Gastrocnemius medialis (tissue), 4 donors: ENCODE measurements around the gene CDH2. TPM values are rescaled to one million over a fixed set of nuclear protein-coding genes. Genes with fewer than 3 reads are reported as not detected.
"Not testable (repeated sequence)": the region's sequence is repeated elsewhere in the genome, so short reads cannot be mapped to it uniquely, and the experiment has no call there.

Experiments
- ATAC-seq, 2 donors: fragments of 150-250 bp; one replicate each; pipeline ENCODE4 v1.9.1; 2016
- DNase-seq, 2 donors: peaks; one replicate each; pipeline ENCODE4 v3.0.0-alpha.2; 2019
- H3K27ac ChIP-seq, 4 donors: fragments of 200-600 bp; sonication (generic); 1 replicate in 1 of 4; 2 replicates in 3 of 4; pipeline ENCODE4 v1.5.1; 2016 to 2018; ENCODE audit warnings: mild to moderate bottlenecking in 2 of 4, moderate library complexity in 1 of 4
- H3K27me3 ChIP-seq, 3 donors: fragments of 200-600 bp; sonication (generic) in 2 of 3; 1 replicate in 1 of 3; 2 replicates in 2 of 3; pipeline versions ENCODE4 v1.5.1 to v1.6.0; 2016 to 2019; ENCODE audit warnings: mild to moderate bottlenecking in 1 of 3, moderate library complexity in 1 of 3
- H3K36me3 ChIP-seq, 2 donors: fragments of 200-600 bp; sonication (generic) in 1 of 2; one replicate each; pipeline ENCODE4 v1.5.1; 2017 to 2018
- H3K4me1 ChIP-seq, 2 donors: fragments of 200-600 bp; sonication (generic) in 1 of 2; one replicate each; pipeline ENCODE4 v1.5.1; 2016 to 2017; ENCODE audit warnings: mild to moderate bottlenecking in 2 of 2
- H3K4me3 ChIP-seq, 4 donors: fragments of 200-600 bp; sonication (generic) in 3 of 4; 1 replicate in 1 of 4; 2 replicates in 3 of 4; pipeline ENCODE4 v1.5.1; 2016 to 2019; ENCODE audit warnings: mild to moderate bottlenecking in 2 of 4
- H3K9me3 ChIP-seq, 3 donors: fragments of 200-600 bp; sonication (generic) in 2 of 3; 1 replicate in 1 of 3; 2 replicates in 2 of 3; pipeline ENCODE4 v1.5.1; 2016 to 2019
- CTCF ChIP-seq, 5 experiments: fragments of 450-650 bp in 3 of 5; fragments of 200-600 bp in 2 of 5; sonication (generic) in 2 of 5; IDR thresholded peaks in 4 of 5; conservative IDR thresholded peaks in 1 of 5; 1 replicate in 4 of 5; 2 replicates in 1 of 5; pipeline ENCODE4 v1.5.1; 2016 to 2019; ENCODE audit warnings: antibody characterized with exemption in 5 of 5, mild to moderate bottlenecking in 3 of 5, moderate library complexity in 3 of 5
- POLR2A ChIP-seq, 2 donors: fragments of 450-650 bp; IDR thresholded peaks; one replicate each; pipeline ENCODE4 v1.6.1; 2017; ENCODE audit warnings: antibody characterized with exemption in 2 of 2, mild to moderate bottlenecking in 2 of 2, moderate library complexity in 2 of 2
- in situ Hi-C, 4 donors: fragments of 200-750 bp; cut with MboI; loops; one replicate each; pipeline versions ENCODE4 v1.15.0 to v1.8.0; 2017; ENCODE audit warnings: low sequenced_read_pairs in 4 of 4
- intact Hi-C: fragments of 100-400 bp; cut with DNase I; formaldehyde crosslinking; loops from one replicate; pipeline ENCODE4 v1.15.1; 2023; ENCODE audit warnings: low total_unique reads
- total RNA-seq, 4 donors: library from RNA; depleted of rRNA; stranded (reverse); fragments of >200 nt; gene quantifications; one replicate each; pipeline versions ENCODE4 v1.1.0 to v1.2.3, GENCODE V29; 2016

CDH2 gene
- total RNA-seq, 4 donors from 2014 or later, result 0.38 to 0.62 (median 0.51) TPM; not detected in 1

DNA sequence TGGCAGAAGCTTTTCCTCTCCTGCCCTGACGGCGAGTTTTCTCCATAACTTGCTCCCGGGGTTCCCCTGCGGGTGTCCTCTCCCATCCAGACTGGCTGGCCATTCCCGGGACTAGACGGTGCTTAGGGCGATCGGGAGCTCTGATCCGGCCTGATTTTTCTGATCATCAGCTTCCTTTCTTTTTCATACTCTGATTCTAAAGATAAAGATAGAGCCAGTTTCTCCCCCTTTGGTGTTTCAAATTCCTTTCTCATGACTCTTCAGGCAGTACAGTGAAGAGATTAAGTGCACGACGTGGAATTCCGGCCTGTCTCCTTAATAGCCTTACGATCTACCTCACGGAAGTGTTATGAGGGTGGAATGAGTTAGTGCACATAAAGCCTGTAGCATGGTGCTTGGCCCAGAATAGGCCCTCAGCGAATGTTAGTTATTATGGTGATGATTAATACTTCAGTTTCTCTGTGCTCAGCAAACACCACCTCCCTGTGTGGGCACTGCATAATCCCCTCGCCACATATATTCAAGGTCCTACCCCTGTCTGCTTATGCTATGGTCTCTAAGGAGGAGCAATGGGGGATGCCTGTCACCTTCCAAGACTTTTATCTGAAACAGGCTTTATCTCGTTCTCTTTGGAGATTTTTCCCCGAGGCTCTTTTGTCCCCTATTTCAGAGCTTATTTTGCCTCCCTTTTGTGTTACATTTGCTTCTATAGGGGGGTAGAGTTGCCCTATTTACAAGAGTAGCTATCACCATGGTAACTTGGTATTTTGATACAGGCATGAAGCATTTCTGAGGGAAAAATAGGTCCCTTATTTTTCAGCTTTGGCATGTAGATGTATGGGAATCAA is 254.8 kb downstream of the CDH2 start:
- intact Hi-C loops, result no loop called here
- Histone ChIP-seq H3K4me3 (no peak overlapping the region), H3K4me1 (no peaks in the 10 kb centered on the region), H3K9me3 (no peaks in the 10 kb centered on the region), H3K27me3 (no peaks in the 10 kb centered on the region), H3K36me3 (no peaks in the 10 kb centered on the region), H3K27ac (no peak overlapping the region)
- ATAC-seq (no peak), DNase-seq (no peak)
- no peak for TF ChIP-seq CTCF (IDR thresholded peaks at IDR 0.05 in 4 of 5, conservative IDR thresholded peaks at IDR 0.05 in 1 of 5)
- no peak for TF ChIP-seq POLR2A (IDR thresholded peaks at IDR 0.05)
- in situ Hi-C loops, result no loop called here

GRCh38 chr18:27921392-27921791 is 255.5 kb downstream of the CDH2 start:
- TF ChIP-seq CTCF (IDR thresholded peaks at IDR 0.05 in 4 of 5, conservative IDR thresholded peaks at IDR 0.05 in 1 of 5) (no peak), POLR2A (IDR thresholded peaks at IDR 0.05) (no peak)
- DNase-seq (no peak), ATAC-seq (no peak)
- in situ Hi-C loops, result no loop called here
- Histone ChIP-seq H3K4me1 (no peaks in the 10 kb centered on the region), H3K9me3 (no peaks in the 10 kb centered on the region), H3K27ac (no peak overlapping the region), H3K27me3 (no peaks in the 10 kb centered on the region), H3K4me3 (no peak overlapping the region), H3K36me3 (no peaks in the 10 kb centered on the region)
- intact Hi-C loops, result no loop called here

- ATAC-seq, result no peak
- in situ Hi-C loops, result no loop called here
Observed at GRCh38 chr18:27920836-27921235, 256.1 kb downstream of the CDH2 start.

DNA sequence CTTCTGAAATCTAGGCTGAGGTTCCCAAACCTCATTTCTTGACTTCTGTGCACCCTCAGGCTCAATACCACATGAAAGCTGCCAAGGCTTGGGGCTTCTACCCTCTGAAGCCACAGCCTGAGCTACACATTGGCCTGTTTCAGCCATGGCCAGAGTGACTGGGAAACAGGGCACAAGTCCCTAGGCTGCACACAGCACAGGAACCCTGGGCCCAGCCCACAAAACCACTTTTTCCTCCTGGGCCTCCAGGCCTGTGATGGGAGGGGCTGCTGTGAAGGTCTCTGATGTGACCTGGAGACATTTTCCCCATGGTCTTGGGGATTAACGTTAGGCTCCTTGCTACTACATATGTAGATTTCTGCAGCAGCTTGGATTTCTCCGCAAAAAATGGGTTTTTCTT is 270.7 kb downstream of the CDH2 start:
- intact Hi-C loops, result not testable (repeated sequence)

More at GRCh38 chr18:27920836-27921235, 256.1 kb downstream of the CDH2 start:
- Histone ChIP-seq H3K27me3 (no peaks in the 10 kb centered on the region), H3K4me1 (no peaks in the 10 kb centered on the region), H3K27ac (no peak overlapping the region), H3K36me3 (no peaks in the 10 kb centered on the region), H3K9me3 (no peaks in the 10 kb centered on the region), H3K4me3 (no peak overlapping the region)
- no peak for TF ChIP-seq CTCF (IDR thresholded peaks at IDR 0.05 in 4 of 5, conservative IDR thresholded peaks at IDR 0.05 in 1 of 5)
- DNase-seq, result no peak
- intact Hi-C loops, result no loop called here

GRCh38 chr18:27903906-27904305 is 273.0 kb downstream of the CDH2 start:
- Histone ChIP-seq H3K27ac (no peak overlapping the region), H3K9me3 (no peaks in the 10 kb centered on the region), H3K36me3 (no peaks in the 10 kb centered on the region), H3K4me1 (no peaks in the 10 kb centered on the region), H3K27me3 (no peaks in the 10 kb centered on the region), H3K4me3 (no peak overlapping the region)
- TF ChIP-seq POLR2A (IDR thresholded peaks at IDR 0.05), result no peak
- TF ChIP-seq CTCF (IDR thresholded peaks at IDR 0.05 in 4 of 5, conservative IDR thresholded peaks at IDR 0.05 in 1 of 5), result no peak
- DNase-seq (no peak), ATAC-seq (no peak)
- intact Hi-C loops, result no loop called here
- in situ Hi-C loops, result no loop called here

More for the DNA sequence above, 270.7 kb downstream of the CDH2 start:
- ATAC-seq, H3K4me1 ChIP-seq, H3K36me3 ChIP-seq, H3K4me3 ChIP-seq, H3K9me3 ChIP-seq, DNase-seq, H3K27me3 ChIP-seq, in situ Hi-C loops, H3K27ac ChIP-seq: not testable (repeated sequence)
